HEK293 (cell line): ENCODE data around the gene NFATC2IP.
A peak's percentile ranks its signal among the peaks of the same experiment; 100 is the strongest.

Source experiments
- CTCF ChIA-PET: fragments of 350-600 bp; formaldehyde crosslinking; extraction: SDS; loops from one replicate; lab custom pipeline; 2021; ENCODE audit warnings: antibody characterized with exemption; lab: Yijun Ruan, JAX
- POLR2A ChIA-PET: fragments of 300-600 bp; formaldehyde crosslinking; extraction: SDS; loops from one replicate; lab custom pipeline; 2020; ENCODE audit warnings: antibody characterized with exemption, inconsistent platforms; lab: Yijun Ruan, JAX
- H3K27ac ChIP-seq: fragments of 200-500 bp; sonication (Bioruptor generic); 2 replicates; pipeline ENCODE4 v1.5.1; 2014; ENCODE audit warnings: low read depth, low read length, control low read depth, inconsistent platforms; ENCODE audit errors: extremely low read depth
- H3K36me3 ChIP-seq, 2 experiments: fragments of 200-500 bp in 1 of 2; sonication (Bioruptor generic) in 1 of 2; 1 replicate in 1 of 2; 2 replicates in 1 of 2; pipeline ENCODE4 v1.5.1; 2014 to 2017; ENCODE audit warnings: inconsistent platforms in 2 of 2, low read length in 2 of 2; ENCODE audit not compliant: control insufficient read depth in 2 of 2, insufficient read depth in 1 of 2
- H3K4me1 ChIP-seq: fragments of 200-500 bp; sonication (Bioruptor generic); 2 replicates; pipeline ENCODE4 v1.5.1; 2014; ENCODE audit warnings: mild to moderate bottlenecking, low read length, inconsistent platforms; ENCODE audit not compliant: control insufficient read depth, insufficient read depth
- H3K4me3 ChIP-seq: 2 replicates; pipeline ENCODE4 v1.5.1; 2011; ENCODE audit warnings: low read depth, mild to moderate bottlenecking, control low read depth, low read length, moderate library complexity
- H3K9me3 ChIP-seq: fragments of 200-500 bp; sonication (Bioruptor generic); 2 replicates; pipeline ENCODE4 v1.5.1; 2014; ENCODE audit warnings: low read depth, low read length, inconsistent platforms; ENCODE audit not compliant: control insufficient read depth, insufficient read depth
- KLF17 ChIP-seq: fragments of 450-650 bp; formaldehyde crosslinking; IDR thresholded peaks from 2 replicates; pipeline ENCODE4 v1.5.1; 2016; ENCODE audit warnings: missing biosample characterization, missing genetic modification characterization
- KLF8 ChIP-seq: fragments of 450-650 bp; formaldehyde crosslinking; IDR thresholded peaks from 2 replicates; pipeline ENCODE4 v1.5.1; 2016; ENCODE audit warnings: missing biosample characterization, missing genetic modification characterization
- OVOL3 ChIP-seq: fragments of 450-650 bp; formaldehyde crosslinking; IDR thresholded peaks from 2 replicates; pipeline ENCODE4 v1.5.1; 2016; ENCODE audit warnings: missing biosample characterization, missing genetic modification characterization
- PRDM1 ChIP-seq: fragments of 450-650 bp; formaldehyde crosslinking; IDR thresholded peaks from 2 replicates; pipeline ENCODE4; 2016; ENCODE audit warnings: missing biosample characterization, missing genetic modification characterization
- SALL2 ChIP-seq: fragments of 450-650 bp; formaldehyde crosslinking; IDR thresholded peaks from 2 replicates; pipeline ENCODE4 v1.5.0; 2017; ENCODE audit warnings: missing biosample characterization, mild to moderate bottlenecking, missing genetic modification characterization, borderline replicate concordance
- SETDB1 ChIP-seq: IDR thresholded peaks from one replicate; pipeline ENCODE4 v1.6.1; 2017; ENCODE audit warnings: mild to moderate bottlenecking, low read length, moderate library complexity, mixed read lengths; ENCODE audit not compliant: insufficient read length
- YY2 ChIP-seq: fragments of 450-650 bp; formaldehyde crosslinking; IDR thresholded peaks from 2 replicates; pipeline ENCODE4 v1.5.1; 2016; ENCODE audit warnings: missing biosample characterization, missing genetic modification characterization
- ZBTB1 ChIP-seq: fragments of 450-650 bp; formaldehyde crosslinking; IDR thresholded peaks from 2 replicates; pipeline ENCODE4 v1.5.1; 2016; ENCODE audit warnings: missing biosample characterization, missing genetic modification characterization
- ZBTB17 ChIP-seq: fragments of 450-650 bp; formaldehyde crosslinking; IDR thresholded peaks from 2 replicates; pipeline ENCODE4 v1.5.1; 2016; ENCODE audit warnings: missing biosample characterization, missing genetic modification characterization
- ZBTB8A ChIP-seq: fragments of 450-650 bp; formaldehyde crosslinking; IDR thresholded peaks from 2 replicates; pipeline ENCODE4 v1.5.1; 2016; ENCODE audit warnings: missing biosample characterization, missing genetic modification characterization
- ZIC2 ChIP-seq: fragments of 450-650 bp; formaldehyde crosslinking; IDR thresholded peaks from 2 replicates; pipeline ENCODE4 v1.5.1; 2016; ENCODE audit warnings: missing biosample characterization, missing genetic modification characterization
- ZNF114 ChIP-seq: fragments of 450-650 bp; formaldehyde crosslinking; IDR thresholded peaks from 2 replicates; pipeline ENCODE4 v1.5.0; 2017; ENCODE audit warnings: missing biosample characterization, missing genetic modification characterization
- ZNF121 ChIP-seq: fragments of 450-650 bp; formaldehyde crosslinking; IDR thresholded peaks from 2 replicates; pipeline ENCODE4 v1.5.1; 2016; ENCODE audit warnings: missing biosample characterization, missing genetic modification characterization
- ZNF140 ChIP-seq: fragments of 450-650 bp; formaldehyde crosslinking; IDR thresholded peaks from 2 replicates; pipeline ENCODE4 v1.5.1; 2016; ENCODE audit warnings: missing biosample characterization, missing genetic modification characterization
- ZNF202 ChIP-seq: fragments of 450-650 bp; formaldehyde crosslinking; IDR thresholded peaks from 2 replicates; pipeline ENCODE4 v1.5.1; 2016; ENCODE audit warnings: missing biosample characterization, missing genetic modification characterization, borderline replicate concordance
- ZNF24 ChIP-seq: fragments of 450-650 bp; formaldehyde crosslinking; IDR thresholded peaks from 2 replicates; pipeline ENCODE4 v1.5.1; 2016; ENCODE audit warnings: missing biosample characterization, missing genetic modification characterization
- ZNF426 ChIP-seq: fragments of 450-650 bp; formaldehyde crosslinking; IDR thresholded peaks from 2 replicates; pipeline ENCODE4 v1.5.1; 2017; ENCODE audit warnings: missing biosample characterization, missing genetic modification characterization, mild to moderate bottlenecking, inconsistent platforms, moderate library complexity
- ZNF433 ChIP-seq: fragments of 450-650 bp; formaldehyde crosslinking; IDR thresholded peaks from 2 replicates; pipeline ENCODE4 v1.5.1; 2016; ENCODE audit warnings: missing biosample characterization, missing genetic modification characterization, low read depth
- ZNF510 ChIP-seq: fragments of 450-650 bp; formaldehyde crosslinking; IDR thresholded peaks from 2 replicates; pipeline ENCODE4 v1.5.1; 2018; ENCODE audit warnings: mild to moderate bottlenecking, missing genetic modification characterization, missing biosample characterization; ENCODE audit not compliant: insufficient replicate concordance
- ZNF585B ChIP-seq: fragments of 450-650 bp; formaldehyde crosslinking; IDR thresholded peaks from 2 replicates; pipeline ENCODE4 v1.5.1; 2016; ENCODE audit warnings: missing biosample characterization, missing genetic modification characterization
- ZNF677 ChIP-seq: fragments of 450-650 bp; IDR thresholded peaks from 2 replicates; pipeline ENCODE4 v1.5.0; 2018; ENCODE audit warnings: missing biosample characterization, mild to moderate bottlenecking, missing genetic modification characterization, moderate library complexity
- ZNF707 ChIP-seq: fragments of 450-650 bp; formaldehyde crosslinking; IDR thresholded peaks from 2 replicates; pipeline ENCODE4 v1.5.1; 2016; ENCODE audit warnings: missing biosample characterization, missing genetic modification characterization
- TF ChIP-seq, protein P1 (sequence below): fragments of 450-650 bp; formaldehyde crosslinking; conservative IDR thresholded peaks from 2 replicates; pipeline ENCODE4 v1.5.1; 2016; ENCODE audit warnings: low read depth, missing biosample characterization, missing genetic modification characterization

NFATC2IP gene

GRCh38 chr16:28918698-28919097 is 32.0 kb upstream of the NFATC2IP start:
- peaks cover 0 to 13% of the 10 kb centered on the region in 2 experiments; a peak in 2 of 3 replicates for H3K36me3 ChIP-seq
- H3K4me1 ChIP-seq, result no peaks in the 10 kb centered on the region
- H3K27ac ChIP-seq, result no peak overlapping the region
- TF ChIP-seq ZNF121 (tag by site-specific recombination), result peak; percentile 77
- TF ChIP-seq ZNF510 (tag by site-specific recombination), result no peak
- TF ChIP-seq, all 188 proteins: peak for 1
- Histone ChIP-seq H3K9me3 (no peaks in the 10 kb centered on the region), H3K4me3 (no peak overlapping the region)
- ChIA-PET CTCF (interaction anchor here (0.6 to 1.0 kb wide), 2 partner anchors 18 to 25 kb away, joined by 3 read pairs; no protein-coding TSS in a partner anchor), POLR2A (no interaction called here)

- POLR2A ChIA-PET, result interaction anchor here (1.1 kb wide), 2 partner anchors 27 to 43 kb away, joined by 3 read pairs; partner anchors contain the start of gene NFATC2IP
- no peak overlapping the region for H3K27ac ChIP-seq
- H3K36me3 ChIP-seq, result peaks cover 0 to 5% of the 10 kb centered on the region in 2 experiments; a peak in 2 of 3 replicates
Observed at GRCh38 chr16:28923231-28923587, 27.5 kb upstream of the NFATC2IP start.

DNA sequence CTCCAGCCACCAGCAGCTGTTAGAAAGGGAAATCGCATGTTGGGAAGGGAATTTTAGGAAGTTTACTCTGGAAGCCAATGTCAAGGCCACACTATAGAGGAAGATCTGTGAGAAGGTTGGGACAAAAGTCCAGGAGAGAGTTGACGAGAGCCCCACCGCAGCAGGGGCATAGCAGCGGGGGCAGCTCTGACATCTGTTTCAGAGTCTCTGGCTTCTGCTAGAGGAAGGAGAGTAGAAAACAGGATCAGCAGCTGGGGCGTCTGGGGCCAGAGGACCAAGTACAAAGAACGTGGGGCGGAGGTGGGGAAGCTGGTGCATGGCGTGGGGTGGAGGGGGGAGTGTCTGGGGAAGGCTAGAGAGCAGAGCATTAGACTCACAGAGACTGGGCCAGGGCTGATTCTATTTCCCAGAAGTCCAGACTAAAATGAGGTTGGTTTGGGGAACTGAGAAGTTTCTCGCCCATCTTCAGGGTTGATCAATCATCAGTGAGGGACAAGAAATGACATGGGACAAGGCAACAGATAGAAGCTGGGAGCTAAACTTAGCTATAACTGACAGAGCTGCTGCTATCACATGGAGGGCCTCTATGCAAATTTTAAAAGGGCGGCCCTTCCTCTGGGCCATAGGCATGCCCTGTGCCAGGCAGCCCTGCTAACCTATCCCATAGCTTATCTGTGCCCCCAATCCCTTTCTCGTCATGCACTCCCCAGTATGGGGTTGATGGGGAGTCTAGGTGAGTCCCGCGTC is 26.9 kb upstream of the NFATC2IP start:
- CTCF ChIA-PET, result interaction anchor here (0.7 to 2.0 kb wide), 4 partner anchors 21 to 326 kb away, joined by 3 to 9 read pairs (median 3); partner anchors contain the start of gene TUFM
- Histone ChIP-seq H3K4me1 (0 out of 2 replicates have a peak, but pooled peaks cover 4% of the 10 kb centered on the region), H3K36me3 (peaks cover 0 to 5% of the 10 kb centered on the region in 2 experiments; a peak in 2 of 3 replicates)
- TF ChIP-seq ZNF677 (tag by site-specific recombination) (no peak), ZBTB17 (tag by site-specific recombination) (peak; percentile 78), PRDM1 (tag by site-specific recombination) (no peak), KLF8 (no peak)
- TF ChIP-seq, protein P1, sequence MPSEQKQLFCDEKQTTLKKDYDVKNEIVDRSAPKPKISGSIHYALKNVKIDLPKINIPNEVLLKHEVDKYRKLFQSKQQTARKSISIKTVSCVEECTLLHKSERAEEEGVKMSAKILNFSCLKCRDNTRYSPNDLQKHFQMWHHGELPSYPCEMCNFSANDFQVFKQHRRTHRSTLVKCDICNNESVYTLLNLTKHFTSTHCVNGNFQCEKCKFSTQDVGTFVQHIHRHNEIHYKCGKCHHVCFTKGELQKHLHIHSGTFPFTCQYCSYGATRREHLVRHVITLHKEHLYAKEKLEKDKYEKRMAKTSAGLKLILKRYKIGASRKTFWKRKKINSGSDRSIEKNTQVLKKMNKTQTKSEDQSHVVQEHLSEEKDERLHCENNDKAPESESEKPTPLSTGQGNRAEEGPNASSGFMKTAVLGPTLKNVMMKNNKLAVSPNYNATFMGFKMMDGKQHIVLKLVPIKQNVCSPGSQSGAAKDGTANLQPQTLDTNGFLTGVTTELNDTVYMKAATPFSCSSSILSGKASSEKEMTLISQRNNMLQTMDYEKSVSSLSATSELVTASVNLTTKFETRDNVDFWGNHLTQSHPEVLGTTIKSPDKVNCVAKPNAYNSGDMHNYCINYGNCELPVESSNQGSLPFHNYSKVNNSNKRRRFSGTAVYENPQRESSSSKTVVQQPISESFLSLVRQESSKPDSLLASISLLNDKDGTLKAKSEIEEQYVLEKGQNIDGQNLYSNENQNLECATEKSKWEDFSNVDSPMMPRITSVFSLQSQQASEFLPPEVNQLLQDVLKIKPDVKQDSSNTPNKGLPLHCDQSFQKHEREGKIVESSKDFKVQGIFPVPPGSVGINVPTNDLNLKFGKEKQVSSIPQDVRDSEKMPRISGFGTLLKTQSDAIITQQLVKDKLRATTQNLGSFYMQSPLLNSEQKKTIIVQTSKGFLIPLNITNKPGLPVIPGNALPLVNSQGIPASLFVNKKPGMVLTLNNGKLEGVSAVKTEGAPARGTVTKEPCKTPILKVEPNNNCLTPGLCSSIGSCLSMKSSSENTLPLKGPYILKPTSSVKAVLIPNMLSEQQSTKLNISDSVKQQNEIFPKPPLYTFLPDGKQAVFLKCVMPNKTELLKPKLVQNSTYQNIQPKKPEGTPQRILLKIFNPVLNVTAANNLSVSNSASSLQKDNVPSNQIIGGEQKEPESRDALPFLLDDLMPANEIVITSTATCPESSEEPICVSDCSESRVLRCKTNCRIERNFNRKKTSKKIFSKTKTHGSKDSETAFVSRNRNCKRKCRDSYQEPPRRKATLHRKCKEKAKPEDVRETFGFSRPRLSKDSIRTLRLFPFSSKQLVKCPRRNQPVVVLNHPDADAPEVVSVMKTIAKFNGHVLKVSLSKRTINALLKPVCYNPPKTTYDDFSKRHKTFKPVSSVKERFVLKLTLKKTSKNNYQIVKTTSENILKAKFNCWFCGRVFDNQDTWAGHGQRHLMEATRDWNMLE (tag by site-specific recombination), result no peak
- TF ChIP-seq, all 188 proteins: peak for 1
- Histone ChIP-seq H3K4me3 (no peak overlapping the region), H3K27ac (no peak overlapping the region), H3K9me3 (no peaks in the 10 kb centered on the region)
- POLR2A ChIA-PET, result interaction anchor here (2.4 to 2.8 kb wide), 2 partner anchors 9 to 11 kb away, joined by 7 to 10 read pairs; no protein-coding TSS in a partner anchor

More at GRCh38 chr16:28923231-28923587, 27.5 kb upstream of the NFATC2IP start:
- Histone ChIP-seq H3K9me3 (no peaks in the 10 kb centered on the region), H3K4me1 (0 out of 2 replicates have a peak, but pooled peaks cover 4% of the 10 kb centered on the region), H3K4me3 (no peak overlapping the region)
- CTCF ChIA-PET, result interaction anchor here (0.6 to 2.0 kb wide), 5 partner anchors 22 to 646 kb away, joined by 3 to 9 read pairs (median 3); no protein-coding TSS in a partner anchor
- TF ChIP-seq ZIC2 (tag by site-specific recombination), result no peak
- no peak for TF ChIP-seq ZBTB8A (tag by site-specific recombination)
- no peak for TF ChIP-seq SETDB1
- no peak for TF ChIP-seq ZNF24 (tag by site-specific recombination)
- no peak for TF ChIP-seq KLF17 (tag by site-specific recombination)
- TF ChIP-seq YY2 (tag by site-specific recombination), result no peak
- TF ChIP-seq OVOL3 (tag by site-specific recombination), result no peak
- no peak for TF ChIP-seq PRDM1 (tag by site-specific recombination)
- TF ChIP-seq ZNF140 (tag by site-specific recombination), result no peak
- TF ChIP-seq ZNF114 (tag by site-specific recombination), result no peak
- no peak for TF ChIP-seq ZNF202 (tag by site-specific recombination)
- TF ChIP-seq ZBTB1 (tag by site-specific recombination), result no peak
- no peak for TF ChIP-seq ZNF426 (tag by site-specific recombination)
- TF ChIP-seq ZNF707 (tag by site-specific recombination), result no peak
- TF ChIP-seq ZNF433 (tag by site-specific recombination), result no peak
- TF ChIP-seq ZNF585B (tag by site-specific recombination), result no peak
- no peak for TF ChIP-seq SALL2 (tag by site-specific recombination)
